Measurements from ENCODE around the gene FOXL1. TPM values are rescaled to one million over a fixed set of nuclear protein-coding genes. Genes with fewer than 3 reads are reported as not detected.

FOXL1 gene
- total and polyA plus RNA-seq, 9 of the 15 experiments (the other 6 are each of a cell fraction or from before 2014, with no cell fraction given) = not detected

DNA sequence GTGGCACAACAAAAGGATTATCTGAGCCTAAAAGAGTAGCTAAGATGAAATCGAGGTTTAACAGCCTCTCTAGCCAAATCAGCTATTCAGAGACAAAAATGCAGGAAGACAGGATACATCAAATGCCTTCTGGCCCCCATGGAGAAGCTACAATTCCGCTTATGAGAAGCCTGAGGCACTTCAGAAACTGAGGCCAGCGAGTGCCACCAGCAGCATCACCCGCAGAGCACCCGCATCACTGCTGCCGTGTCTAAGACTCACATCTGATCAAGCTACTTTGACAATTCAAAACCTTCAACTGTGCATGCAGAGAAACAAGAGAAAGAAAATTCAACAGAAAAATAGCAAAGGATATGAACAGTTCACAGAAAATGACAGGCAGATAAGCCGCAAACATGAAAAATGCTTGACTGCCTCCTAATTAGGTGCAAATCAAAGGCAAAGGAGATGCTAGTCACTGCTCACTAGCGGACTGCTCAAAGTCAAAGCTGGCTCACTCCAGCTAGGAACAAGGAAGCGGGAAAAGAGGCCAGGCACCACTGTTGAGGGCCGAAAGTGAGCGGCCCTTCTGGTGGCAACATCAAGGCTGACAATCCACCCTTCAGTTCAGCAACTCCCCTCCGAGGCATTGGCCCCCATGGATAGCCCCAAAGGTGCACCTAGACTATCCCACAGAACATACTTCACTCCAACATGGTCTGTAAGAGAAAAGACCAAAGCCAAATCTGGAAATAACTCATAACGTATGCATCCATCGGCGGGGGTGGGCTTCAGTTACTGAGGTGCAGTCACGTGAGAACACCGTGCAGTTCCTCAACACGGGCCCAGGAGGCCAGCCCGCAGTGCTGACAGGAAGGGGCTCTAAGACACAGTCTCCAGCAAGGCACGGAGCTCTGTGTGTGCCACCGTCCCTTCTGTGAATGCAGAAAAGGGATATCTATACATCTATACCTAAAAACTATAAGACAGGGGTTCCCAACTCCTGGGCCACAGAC, 35.3 kb upstream of the FOXL1 start:
- in situ Hi-C loops (cut with MboI) = no loop called here
- Histone ChIP-seq H4K20me1 (replicated peaks; ENCODE audit: control insufficient read depth, insufficient read depth, low read length) (no peaks in the 10 kb centered on the region), H2AFZ (ENCODE audit: low read depth, low read length) (no peak overlapping the region), H3K4me3 (no peak overlapping the region), H3K4me1 (replicated peaks in 1 of 2; ENCODE audit: control insufficient read depth in 2 of 2, insufficient read depth in 2 of 2, low read length in 2 of 2) (no peaks in the 10 kb centered on the region), H3K9me1 (ENCODE audit: control insufficient read depth, insufficient read depth, low read length) (peaks cover 3% of the 10 kb centered on the region), H3K9me3 (replicated peaks; ENCODE audit: control insufficient read depth, insufficient read depth, low read depth, low read length) (no peaks in the 10 kb centered on the region), H3K27ac (ENCODE audit: extremely low read depth, low read depth, low read length) (no peak overlapping the region), H3K9ac (ENCODE audit: insufficient read depth in 1 of 2, low read depth in 2 of 2, low read length in 2 of 2) (no peak overlapping the region), H3K4me2 (ENCODE audit: insufficient read depth, low read length) (no peak overlapping the region), H3K27me3 (ENCODE audit: control insufficient read depth in 2 of 2, insufficient read depth in 2 of 2, low read length in 2 of 2) (no peaks in the 10 kb centered on the region), H3K36me3 (ENCODE audit: control insufficient read depth, insufficient read depth, low read length) (peaks cover 47% of the 10 kb centered on the region; the same call in 2 of the 3 replicates), H3K79me2 (ENCODE audit: control insufficient read depth, insufficient read depth, low read length) (no peaks in the 10 kb centered on the region)
- ChIA-PET POLR2A (interaction anchor here (0.6 kb wide), 2 partner anchors 32 to 808 kb away, joined by 3 to 4 read pairs; no protein-coding TSS in a partner anchor), CTCF (ENCODE audit: low intra/inter-chr PET ratio) (no interaction called here)
- ATAC-seq = no peak
- no peak for DNase-seq (ENCODE audit: extremely low read depth in 1 of 4, low spot score in 3 of 4)
- WGBS (ENCODE audit: insufficient coverage, low coverage, missing lambda C conversion rate) = 80% methylated on average over 20 of the region's 21 CpGs
- no TSS peak for BruUV-seq (replicated peaks)
- no peak for FAIRE-seq
- TF ChIP-seq, protein P1, sequence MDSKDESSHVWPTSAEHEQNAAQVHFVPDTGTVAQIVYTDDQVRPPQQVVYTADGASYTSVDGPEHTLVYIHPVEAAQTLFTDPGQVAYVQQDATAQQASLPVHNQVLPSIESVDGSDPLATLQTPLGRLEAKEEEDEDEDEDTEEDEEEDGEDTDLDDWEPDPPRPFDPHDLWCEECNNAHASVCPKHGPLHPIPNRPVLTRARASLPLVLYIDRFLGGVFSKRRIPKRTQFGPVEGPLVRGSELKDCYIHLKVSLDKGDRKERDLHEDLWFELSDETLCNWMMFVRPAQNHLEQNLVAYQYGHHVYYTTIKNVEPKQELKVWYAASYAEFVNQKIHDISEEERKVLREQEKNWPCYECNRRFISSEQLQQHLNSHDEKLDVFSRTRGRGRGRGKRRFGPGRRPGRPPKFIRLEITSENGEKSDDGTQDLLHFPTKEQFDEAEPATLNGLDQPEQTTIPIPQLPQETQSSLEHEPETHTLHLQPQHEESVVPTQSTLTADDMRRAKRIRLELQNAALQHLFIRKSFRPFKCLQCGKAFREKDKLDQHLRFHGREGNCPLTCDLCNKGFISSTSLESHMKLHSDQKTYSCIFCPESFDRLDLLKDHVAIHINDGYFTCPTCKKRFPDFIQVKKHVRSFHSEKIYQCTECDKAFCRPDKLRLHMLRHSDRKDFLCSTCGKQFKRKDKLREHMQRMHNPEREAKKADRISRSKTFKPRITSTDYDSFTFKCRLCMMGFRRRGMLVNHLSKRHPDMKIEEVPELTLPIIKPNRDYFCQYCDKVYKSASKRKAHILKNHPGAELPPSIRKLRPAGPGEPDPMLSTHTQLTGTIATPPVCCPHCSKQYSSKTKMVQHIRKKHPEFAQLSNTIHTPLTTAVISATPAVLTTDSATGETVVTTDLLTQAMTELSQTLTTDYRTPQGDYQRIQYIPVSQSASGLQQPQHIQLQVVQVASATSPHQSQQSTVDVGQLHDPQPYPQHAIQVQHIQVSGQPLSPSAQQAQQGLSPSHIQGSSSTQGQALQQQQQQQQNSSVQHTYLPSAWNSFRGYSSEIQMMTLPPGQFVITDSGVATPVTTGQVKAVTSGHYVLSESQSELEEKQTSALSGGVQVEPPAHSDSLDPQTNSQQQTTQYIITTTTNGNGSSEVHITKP (IDR thresholded peaks at IDR 0.05; ENCODE audit: partially characterized antibody) = no peak
- no peak for TF ChIP-seq CBX8 (IDR thresholded peaks at IDR 0.05; ENCODE audit: borderline replicate concordance, extremely low read depth, low read depth, low read length, poor library complexity, severe bottlenecking)
- intact Hi-C loops (cut with micrococcal nuclease) = no loop called here

Measured in K562 (cell line).